Testis (tissue), 2 donors: ENCODE data around the gene LANCL2.

Experiments
- CTCF ChIP-seq, 3 experiments: fragments of 450-650 bp in 2 of 3; fragments of 200-600 bp in 1 of 3; sonication (generic) in 1 of 3; IDR thresholded peaks; one replicate each; pipeline ENCODE4 v1.5.1; 2016 to 2019; ENCODE audit warnings: antibody characterized with exemption in 3 of 3, mild to moderate bottlenecking in 2 of 3, moderate library complexity in 1 of 3
- POLR2A ChIP-seq: fragments of 450-650 bp; IDR thresholded peaks from one replicate; pipeline ENCODE4 v1.6.1; 2017; ENCODE audit warnings: antibody characterized with exemption, mild to moderate bottlenecking, moderate library complexity

GRCh38 chr7:55342216-55342871 lies 22.8 kb upstream of the LANCL2 start:
- TF ChIP-seq CTCF (IDR thresholded peaks at IDR 0.05) (no peak), POLR2A (no peak)
